ENCODE data around the gene PDE6C.

The PDE6C gene

DNA sequence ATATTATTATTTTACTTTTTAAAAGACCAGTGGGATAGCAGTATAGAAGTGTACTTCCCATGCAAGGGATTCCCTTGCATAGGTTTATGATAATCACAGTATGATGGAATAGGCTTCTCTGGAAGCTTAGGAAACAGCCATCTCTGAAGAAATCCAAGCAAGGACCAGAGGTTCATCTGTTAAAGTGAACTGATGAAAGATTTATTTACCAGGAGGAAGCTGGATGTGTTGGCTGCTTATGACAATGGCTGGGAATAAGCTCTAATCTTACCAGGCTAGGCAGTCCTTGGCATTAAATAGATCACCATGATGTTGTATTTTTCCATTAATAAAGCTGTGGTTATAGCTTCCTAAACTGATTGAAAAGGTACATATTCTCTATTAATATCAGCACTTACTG lies 58.0 kb downstream of the PDE6C start:
- H3K9ac ChIP-seq (ENCODE audit: insufficient read length): no peak overlapping the region
- H3K27ac ChIP-seq: no peak overlapping the region
- H3K9me3 ChIP-seq (ENCODE audit: low read depth, low read length): no peaks in the 10 kb centered on the region
- no peak for DNase-seq (ENCODE audit: low read depth, low spot score)
- no peak overlapping the region for H3K4me3 ChIP-seq
- TF ChIP-seq FOXP2 (optimal IDR thresholded peaks at IDR 0.05; ENCODE audit: control extremely low read depth, extremely low read length, insufficient read depth): no peak
- no peak for TF ChIP-seq POLR2AphosphoS5 (IDR thresholded peaks at IDR 0.05; ENCODE audit: borderline replicate concordance, low read depth, low read length)
- no peak for TF ChIP-seq EZH2 (IDR thresholded peaks at IDR 0.05)
- peaks cover 4% of the 10 kb centered on the region; the same call in 1 of the 2 replicates for H3K36me3 ChIP-seq (ENCODE audit: insufficient read depth, low read length)

DNA sequence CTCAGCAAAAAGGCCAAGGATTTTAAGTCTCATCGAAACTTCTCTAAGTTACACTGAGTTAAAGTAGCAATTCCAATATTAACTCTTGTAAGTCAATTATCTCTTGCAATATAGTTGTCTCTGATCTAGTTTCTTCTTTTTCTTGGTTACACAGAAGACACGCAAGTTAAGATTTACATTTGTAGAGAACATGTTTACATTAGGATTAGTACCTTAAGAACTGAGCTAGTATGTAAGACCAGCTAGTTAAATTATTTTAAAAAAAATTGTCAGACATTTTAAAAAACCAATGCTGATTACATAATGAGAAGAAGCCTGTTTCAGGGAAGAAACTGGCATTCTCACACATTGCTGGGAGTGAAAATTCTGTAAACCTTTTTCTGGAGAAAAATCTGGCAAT lies 58.7 kb downstream of the PDE6C start:
- Histone ChIP-seq H3K9ac (ENCODE audit: insufficient read length) (no peak overlapping the region), H3K36me3 (ENCODE audit: insufficient read depth, low read length) (peaks cover 4% of the 10 kb centered on the region; the same call in 1 of the 2 replicates), H3K4me3 (no peak overlapping the region), H3K9me3 (ENCODE audit: low read depth, low read length) (no peaks in the 10 kb centered on the region), H3K27ac (no peak overlapping the region)
- DNase-seq (ENCODE audit: low read depth, low spot score): no peak
- TF ChIP-seq POLR2AphosphoS5 (IDR thresholded peaks at IDR 0.05; ENCODE audit: borderline replicate concordance, low read depth, low read length): no peak
- no peak for TF ChIP-seq EZH2 (IDR thresholded peaks at IDR 0.05)
- TF ChIP-seq FOXP2 (optimal IDR thresholded peaks at IDR 0.05; ENCODE audit: control extremely low read depth, extremely low read length, insufficient read depth): no peak

DNA sequence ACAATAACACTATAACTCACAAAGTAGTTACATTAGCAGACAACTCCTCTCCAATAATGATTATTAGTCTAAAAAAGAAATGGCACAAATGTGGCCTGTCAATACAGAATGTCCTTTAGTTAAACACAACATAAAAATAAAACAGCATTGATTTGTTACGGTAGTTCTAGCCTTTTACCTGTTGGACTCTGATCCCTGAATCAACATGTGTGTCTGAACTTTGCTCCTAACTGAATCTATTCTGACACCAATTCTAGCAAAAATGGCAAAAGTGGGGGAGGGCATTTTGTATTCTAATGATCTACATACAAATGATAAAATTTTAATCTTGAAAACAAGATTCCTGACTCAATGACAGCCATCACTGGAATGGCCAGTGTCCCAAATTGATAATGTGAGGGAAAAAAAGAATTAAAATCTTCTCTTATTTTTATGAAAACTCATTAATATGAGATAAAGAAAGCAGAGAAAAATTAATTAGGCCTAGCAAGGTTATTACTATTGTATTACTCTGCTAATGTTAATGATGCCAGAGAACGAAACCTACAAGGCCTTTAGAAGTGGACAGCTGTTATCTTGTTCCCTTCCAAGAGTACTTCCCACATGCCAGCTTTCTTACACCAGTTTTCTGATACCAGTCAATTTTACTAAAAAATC lies 59.8 kb downstream of the PDE6C start:
- no peak for TF ChIP-seq POLR2AphosphoS5 (IDR thresholded peaks at IDR 0.05; ENCODE audit: borderline replicate concordance, low read depth, low read length)
- TF ChIP-seq FOXP2 (optimal IDR thresholded peaks at IDR 0.05; ENCODE audit: control extremely low read depth, extremely low read length, insufficient read depth): no peak
- TF ChIP-seq EZH2 (IDR thresholded peaks at IDR 0.05): no peak
- no peak for DNase-seq (ENCODE audit: low read depth, low spot score)
- peaks cover 4% of the 10 kb centered on the region; the same call in 1 of the 2 replicates for H3K36me3 ChIP-seq (ENCODE audit: insufficient read depth, low read length)
- no peak overlapping the region for H3K27ac ChIP-seq
- H3K4me3 ChIP-seq: no peak overlapping the region
- H3K9me3 ChIP-seq (ENCODE audit: low read depth, low read length): no peaks in the 10 kb centered on the region
- no peak overlapping the region for H3K9ac ChIP-seq (ENCODE audit: insufficient read length)

DNA sequence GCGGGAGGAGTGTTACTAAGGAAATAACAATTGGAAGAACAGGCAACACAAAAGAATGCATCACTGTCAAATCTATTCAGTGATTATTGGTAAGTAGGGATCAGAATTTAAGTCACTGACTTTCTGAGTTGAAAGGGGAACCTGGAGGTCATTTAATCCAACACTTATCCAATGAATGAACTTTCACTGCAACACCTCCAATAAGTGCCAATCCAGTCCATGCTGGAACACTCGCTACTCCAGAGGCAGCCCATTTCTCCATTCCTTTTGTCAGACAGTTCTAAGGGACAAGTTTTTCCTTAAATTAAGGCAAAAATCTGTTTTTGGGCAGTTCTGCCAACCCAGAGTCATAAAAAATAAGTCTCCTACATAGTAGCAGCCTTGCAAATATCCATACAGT lies 60.6 kb downstream of the PDE6C start:
- no peak for DNase-seq (ENCODE audit: low read depth, low spot score)
- peaks cover 4% of the 10 kb centered on the region; the same call in 1 of the 2 replicates for H3K36me3 ChIP-seq (ENCODE audit: insufficient read depth, low read length)
- H3K4me3 ChIP-seq: no peak overlapping the region
- no peak for TF ChIP-seq EZH2 (IDR thresholded peaks at IDR 0.05)
- no peak overlapping the region for H3K9ac ChIP-seq (ENCODE audit: insufficient read length)
- H3K27ac ChIP-seq: no peak overlapping the region
- H3K9me3 ChIP-seq (ENCODE audit: low read depth, low read length): no peaks in the 10 kb centered on the region

DNA sequence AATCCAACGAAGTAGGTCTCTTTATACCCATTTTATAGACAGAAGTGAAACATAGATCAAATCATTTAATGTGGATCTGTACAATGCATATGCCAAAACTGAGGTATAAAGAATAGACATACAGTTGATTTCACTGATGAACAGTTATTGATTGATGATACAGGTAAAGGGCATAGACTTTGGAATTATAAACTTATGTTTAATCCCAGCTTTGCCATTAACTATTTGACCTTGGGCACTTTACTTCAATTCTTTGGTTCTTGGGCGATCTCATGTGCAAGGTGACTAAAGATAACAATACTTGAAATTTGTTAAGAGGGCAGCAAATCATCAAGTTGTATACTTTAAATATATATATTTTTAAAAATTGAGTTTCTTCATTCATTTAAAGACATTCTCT lies 61.5 kb downstream of the PDE6C start:
- Histone ChIP-seq H3K27ac (no peak overlapping the region), H3K9ac (ENCODE audit: insufficient read length) (no peak overlapping the region), H3K9me3 (ENCODE audit: low read depth, low read length) (no peaks in the 10 kb centered on the region), H3K36me3 (ENCODE audit: insufficient read depth, low read length) (peaks cover 2% of the 10 kb centered on the region; the same call in 1 of the 2 replicates), H3K4me3 (no peak overlapping the region)
- TF ChIP-seq EZH2 (IDR thresholded peaks at IDR 0.05) (no peak), FOXP2 (optimal IDR thresholded peaks at IDR 0.05; ENCODE audit: control extremely low read depth, extremely low read length, insufficient read depth) (no peak), POLR2AphosphoS5 (IDR thresholded peaks at IDR 0.05; ENCODE audit: borderline replicate concordance, low read depth, low read length) (no peak)
- no peak for DNase-seq (ENCODE audit: low read depth, low spot score)

DNA sequence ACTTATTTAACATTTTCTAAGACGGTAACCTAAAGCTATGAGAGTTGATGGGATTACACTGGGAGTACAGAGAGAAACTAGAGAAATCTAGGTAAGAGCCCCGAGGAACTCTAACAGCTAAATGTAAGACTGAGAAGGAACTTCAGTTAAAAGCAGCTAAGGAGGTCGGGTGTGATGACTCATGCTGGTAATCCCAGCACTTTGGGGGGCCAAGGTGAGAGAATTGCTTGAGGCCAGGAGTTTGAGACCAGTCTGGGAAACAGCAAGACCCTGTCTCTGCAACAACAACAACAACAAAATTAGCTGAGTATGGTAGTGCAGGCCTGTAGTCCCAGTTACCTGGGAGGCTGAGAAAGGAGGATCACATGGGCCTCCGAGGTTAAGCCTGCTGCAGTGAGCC lies 66.0 kb downstream of the PDE6C start:
- no peaks in the 10 kb centered on the region; the same call in 1 of the 2 replicates for H3K36me3 ChIP-seq (ENCODE audit: insufficient read depth, low read length)

DNA sequence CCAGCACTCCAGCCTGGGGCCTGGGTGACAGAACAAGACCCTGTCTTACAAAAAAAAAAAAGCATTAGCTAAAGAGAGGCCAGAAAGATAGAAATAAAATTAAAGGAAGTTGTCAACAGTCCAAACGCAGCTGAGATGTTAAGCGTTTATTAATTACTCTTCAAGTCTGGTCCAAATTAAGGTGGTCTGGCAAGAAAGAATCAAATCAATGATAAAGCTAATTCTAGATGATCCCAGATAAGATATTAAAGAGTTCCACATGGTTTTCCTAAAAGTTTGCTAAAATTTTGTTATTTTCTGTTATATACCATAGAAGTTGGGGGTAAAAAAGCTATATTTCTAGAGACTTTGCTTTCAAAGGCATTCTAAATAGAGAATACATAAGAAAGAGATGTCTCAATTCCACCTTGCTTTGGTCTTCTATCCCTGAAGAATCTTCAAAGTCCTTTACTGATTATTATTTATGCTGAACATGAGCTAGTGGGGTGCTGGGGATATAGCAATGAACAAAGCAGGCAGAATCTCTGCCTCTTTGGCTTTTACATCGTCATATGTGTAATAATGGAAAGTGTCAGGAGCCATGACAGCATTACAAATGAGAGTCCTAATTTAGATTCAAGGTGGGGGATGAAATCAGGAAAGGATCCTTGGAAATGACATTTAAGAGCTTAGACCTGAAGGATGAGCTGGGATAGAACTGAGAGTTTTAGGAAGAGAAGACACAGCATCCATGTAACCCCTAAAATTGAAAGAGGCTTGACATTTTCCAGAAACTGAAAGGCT lies 66.7 kb downstream of the PDE6C start:
- H3K36me3 ChIP-seq (ENCODE audit: insufficient read depth, low read length): no peaks in the 10 kb centered on the region; the same call in 1 of the 2 replicates
- no peak for TF ChIP-seq FOXP2 (optimal IDR thresholded peaks at IDR 0.05; ENCODE audit: control extremely low read depth, extremely low read length, insufficient read depth)
- no peak for TF ChIP-seq POLR2AphosphoS5 (IDR thresholded peaks at IDR 0.05; ENCODE audit: borderline replicate concordance, low read depth, low read length)
- TF ChIP-seq EZH2 (IDR thresholded peaks at IDR 0.05): no peak
- H3K27ac ChIP-seq: no peak overlapping the region
- DNase-seq (ENCODE audit: low read depth, low spot score): no peak
- H3K9ac ChIP-seq (ENCODE audit: insufficient read length): no peak overlapping the region
- no peak overlapping the region for H3K4me3 ChIP-seq
- no peaks in the 10 kb centered on the region for H3K9me3 ChIP-seq (ENCODE audit: low read depth, low read length)

More for the DNA sequence above, 66.0 kb downstream of the PDE6C start:
- TF ChIP-seq EZH2 (IDR thresholded peaks at IDR 0.05) (no peak), FOXP2 (optimal IDR thresholded peaks at IDR 0.05; ENCODE audit: control extremely low read depth, extremely low read length, insufficient read depth) (no peak), POLR2AphosphoS5 (IDR thresholded peaks at IDR 0.05; ENCODE audit: borderline replicate concordance, low read depth, low read length) (no peak)
- no peak overlapping the region for H3K9ac ChIP-seq (ENCODE audit: insufficient read length)
- DNase-seq (ENCODE audit: low read depth, low spot score): no peak
- H3K4me3 ChIP-seq: no peak overlapping the region
- H3K9me3 ChIP-seq (ENCODE audit: low read depth, low read length): no peaks in the 10 kb centered on the region
- no peak overlapping the region for H3K27ac ChIP-seq

DNA sequence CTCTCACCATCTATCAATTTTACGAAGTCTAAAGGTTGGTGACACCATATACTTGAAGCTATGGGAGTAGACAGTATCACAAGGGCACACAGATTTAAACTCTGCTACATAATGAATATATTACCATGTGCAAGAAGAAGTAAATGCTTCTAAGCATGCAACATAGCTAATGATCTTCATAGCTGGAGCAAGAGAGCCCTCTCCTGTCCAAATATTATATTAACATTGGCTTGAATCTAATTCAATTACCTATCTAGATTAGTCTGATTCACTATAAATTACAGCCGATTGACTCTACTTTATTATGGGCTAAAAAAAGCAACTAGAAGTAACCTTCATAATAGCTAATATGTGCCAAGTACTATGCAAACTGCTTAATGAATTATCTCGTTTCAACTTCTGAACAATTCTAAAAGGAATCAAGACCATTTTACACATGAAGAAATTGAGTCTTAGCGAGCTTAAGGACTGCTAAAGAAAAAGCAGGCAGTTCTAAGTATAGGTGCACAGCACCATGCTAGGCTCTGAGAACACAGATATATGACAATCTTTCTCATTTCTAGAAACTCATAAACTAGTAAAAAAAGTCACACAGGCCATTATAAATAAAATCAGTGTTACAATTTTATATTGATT lies 68.2 kb downstream of the PDE6C start:
- Histone ChIP-seq H3K27ac (no peak overlapping the region), H3K36me3 (ENCODE audit: insufficient read depth, low read length) (no peaks in the 10 kb centered on the region; the same call in 1 of the 2 replicates), H3K9ac (ENCODE audit: insufficient read length) (no peak overlapping the region), H3K4me3 (no peak overlapping the region), H3K9me3 (ENCODE audit: low read depth, low read length) (no peaks in the 10 kb centered on the region)
- no peak for DNase-seq (ENCODE audit: low read depth, low spot score)
- no peak for TF ChIP-seq EZH2 (IDR thresholded peaks at IDR 0.05)
- TF ChIP-seq POLR2AphosphoS5 (IDR thresholded peaks at IDR 0.05; ENCODE audit: borderline replicate concordance, low read depth, low read length): no peak
- no peak for TF ChIP-seq FOXP2 (optimal IDR thresholded peaks at IDR 0.05; ENCODE audit: control extremely low read depth, extremely low read length, insufficient read depth)

Measured in SK-N-MC (cell line).